GM06990 (cell line): ENCODE measurements around the gene C11orf21.

ENCODE experiments used
- DNase-seq: peaks from one replicate; pipeline ENCODE4 v3.0.0-alpha.2; 2011; ENCODE audit not compliant: insufficient read length; ENCODE audit errors: extremely low read depth
- H3K27me3 ChIP-seq: replicated peaks from 2 replicates; pipeline ENCODE4 v1.6.0; 2011; ENCODE audit warnings: low read length; ENCODE audit not compliant: control insufficient read depth, insufficient read depth
- H3K36me3 ChIP-seq: 2 replicates; pipeline ENCODE4 v1.5.1; 2011; ENCODE audit warnings: low read length; ENCODE audit not compliant: control insufficient read depth, insufficient read depth
- H3K4me3 ChIP-seq: replicated peaks from 2 replicates; pipeline ENCODE4 v1.5.1; 2011; ENCODE audit warnings: low read depth, mild to moderate bottlenecking, control low read depth, low read length
- CTCF ChIP-seq: IDR thresholded peaks from 2 replicates; pipeline ENCODE4 v1.5.1; 2011; ENCODE audit warnings: low read length, control low read depth, mild to moderate bottlenecking, inconsistent platforms; ENCODE audit not compliant: insufficient read depth, poor library complexity, severe bottlenecking

Gene C11orf21

GRCh38 chr11:2263724-2264360 is 37.9 kb downstream of the C11orf21 start:
- no peak overlapping the region for H3K4me3 ChIP-seq
- DNase-seq, result no peak
- H3K27me3 ChIP-seq, result no peaks in the 10 kb centered on the region; the same call in 1 of the 2 replicates
- no peak for TF ChIP-seq CTCF
- no peaks in the 10 kb centered on the region for H3K36me3 ChIP-seq

GRCh38 chr11:2263071-2263565 is 38.6 kb downstream of the C11orf21 start:
- TF ChIP-seq CTCF, result no peak
- Histone ChIP-seq H3K4me3 (no peak overlapping the region), H3K36me3 (no peaks in the 10 kb centered on the region), H3K27me3 (no peaks in the 10 kb centered on the region; the same call in 1 of the 2 replicates)
- DNase-seq, result no peak

- H3K27me3 ChIP-seq, result no peaks in the 10 kb centered on the region; the same call in 1 of the 2 replicates
These were observed 39.2 kb downstream of the C11orf21 start for GRCh38 chr11:2262301-2263070.

DNA sequence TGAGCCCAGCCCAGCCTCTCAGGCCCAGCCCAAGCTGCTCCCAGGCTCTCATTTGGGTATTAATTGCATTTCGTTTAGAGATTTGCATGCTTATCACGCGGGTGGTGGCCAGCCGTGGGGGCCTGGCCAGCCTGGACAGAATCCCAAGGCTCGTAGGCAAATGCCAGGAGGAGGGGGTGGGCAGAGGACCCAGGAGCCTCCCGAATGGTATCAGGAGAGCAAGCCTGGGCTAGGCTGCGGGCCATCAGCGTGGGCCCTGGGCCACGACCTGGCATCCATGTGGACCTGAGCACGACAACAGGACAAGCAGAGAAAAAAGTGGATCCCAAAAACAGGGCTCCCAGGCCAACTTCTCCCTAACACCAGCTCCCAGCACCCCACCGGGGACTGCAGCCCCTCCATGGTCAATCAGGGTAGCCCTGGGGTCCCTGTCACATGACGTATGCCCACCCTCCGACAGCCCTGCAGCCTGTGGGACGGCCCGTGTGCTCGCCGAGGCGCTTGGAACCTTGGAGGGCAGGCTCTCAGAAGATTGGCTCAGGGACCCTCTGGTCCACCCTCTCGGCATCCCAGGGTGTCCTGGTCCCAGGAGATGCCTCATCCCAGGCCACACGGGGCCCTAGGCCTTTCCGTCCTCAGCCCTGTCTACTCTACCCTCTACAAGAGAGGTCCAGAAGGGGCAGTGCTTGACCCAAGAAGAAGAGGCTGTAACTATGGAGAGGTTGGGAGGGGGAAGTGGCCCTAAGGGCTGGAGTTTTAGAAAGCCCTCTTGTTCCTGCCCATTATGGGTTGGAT is 40.1 kb downstream of the C11orf21 start:
- no peaks in the 10 kb centered on the region; the same call in 1 of the 2 replicates for H3K27me3 ChIP-seq
- no peaks in the 10 kb centered on the region for H3K36me3 ChIP-seq
- no peak for DNase-seq
- no peak for TF ChIP-seq CTCF
- no peak overlapping the region for H3K4me3 ChIP-seq

More at GRCh38 chr11:2262301-2263070, 39.2 kb downstream of the C11orf21 start:
- Histone ChIP-seq H3K36me3 (no peaks in the 10 kb centered on the region), H3K4me3 (no peak overlapping the region)
- no peak for TF ChIP-seq CTCF
- no peak for DNase-seq

GRCh38 chr11:2260491-2261364 is 41.0 kb downstream of the C11orf21 start:
- Histone ChIP-seq H3K27me3 (no peaks in the 10 kb centered on the region; the same call in 1 of the 2 replicates), H3K36me3 (no peaks in the 10 kb centered on the region), H3K4me3 (no peak overlapping the region)
- no peak for TF ChIP-seq CTCF
- DNase-seq, result no peak
